Kidney (tissue), 22 donors: ENCODE measurements around the gene PCDHA4. TPM values are rescaled to one million over a fixed set of nuclear protein-coding genes. Genes with fewer than 3 reads are reported as not detected.

Experiments used
- DNase-seq, 5 donors: peaks; one replicate each; pipeline ENCODE4 v3.0.0-alpha.2; 2013 to 2020
- FAIRE-seq: peaks from 2 replicates; lab custom pipeline; 2012; peaks lifted over from hg19 to GRCh38; lab: Jason Lieb, UNC
- H3K27ac ChIP-seq, 2 donors: one replicate each; pipeline ENCODE4 v1.7.0; 2013; ENCODE audit warnings: low read depth in 2 of 2, low read length in 2 of 2, inconsistent platforms in 1 of 2
- H3K27me3 ChIP-seq: one replicate; pipeline ENCODE4 v1.7.1; 2013; ENCODE audit warnings: low read length, inconsistent platforms; ENCODE audit not compliant: control insufficient read depth, insufficient read depth
- H3K36me3 ChIP-seq, 3 donors: one replicate each; pipeline versions ENCODE4 v1.7.0 to v1.7.1; 2013; ENCODE audit warnings: low read length in 3 of 3, control low read depth in 1 of 3, inconsistent platforms in 1 of 3; ENCODE audit not compliant: insufficient read depth in 3 of 3, control insufficient read depth in 2 of 3
- H3K4me1 ChIP-seq, 3 donors: one replicate each; pipeline versions ENCODE4 v1.7.0 to v1.7.1; 2013; ENCODE audit warnings: low read length in 3 of 3, inconsistent platforms in 1 of 3, low read depth in 1 of 3; ENCODE audit not compliant: control insufficient read depth in 2 of 3, insufficient read depth in 2 of 3
- H3K4me3 ChIP-seq, 3 donors: one replicate each; pipeline versions ENCODE4 v1.7.0 to v1.8.1; 2013; ENCODE audit warnings: low read length in 3 of 3, control low read depth in 1 of 3, inconsistent platforms in 1 of 3
- H3K9ac ChIP-seq, 3 donors: one replicate each; pipeline versions ENCODE4 v1.7.0 to v1.7.1; 2013; ENCODE audit warnings: low read length in 3 of 3, control low read depth in 1 of 3, inconsistent platforms in 1 of 3
- H3K9me3 ChIP-seq, 3 donors: one replicate each; pipeline versions ENCODE4 v1.7.0 to v1.7.1; 2013; ENCODE audit warnings: low read length in 3 of 3, control low read depth in 1 of 3, inconsistent platforms in 1 of 3; ENCODE audit not compliant: control insufficient read depth in 2 of 3, insufficient read depth in 1 of 3
- CTCF ChIP-seq: IDR thresholded peaks from 3 replicates; pipeline ENCODE4 v1.5.1; 2012; ENCODE audit warnings: mild to moderate bottlenecking, moderate library complexity, borderline replicate concordance; ENCODE audit not compliant: insufficient read depth; ENCODE audit errors: extremely low read depth
- intact Hi-C: fragments of 100-400 bp; cut with DNase I; formaldehyde crosslinking; loops from one replicate; pipeline ENCODE4 v1.11.1; 2022
- long read RNA-seq, 10 donors: library from polyadenylated mRNA in 1 of 10; unstranded in 1 of 10; transcript quantifications; one replicate each; pipeline ENCODE4 v2.0.0 and lab custom pipeline, GENCODE V29; 2021 to 2026
- polyA plus RNA-seq: library from polyadenylated mRNA; stranded (reverse); fragments of 350-450 nt; fragmentation: Illumina TruSeq; extraction: RNeasy Lipid Tissue Mini Kit (QIAGEN cat#74804); gene quantifications from one replicate; pipeline ENCODE4 v1.2.3, GENCODE V29; 2014; ENCODE audit warnings: low read depth, low replicate concordance; ENCODE audit not compliant: insufficient read depth
- total RNA-seq: library from RNA; stranded (reverse); fragmentation: NEBNext Ultra II Directional; extraction: Animal tissue kit (Norgen Biotek cat#: 25700); gene quantifications from one replicate; pipeline ENCODE4 v1.2.1, GENCODE V29; 2021
- donor health status: control.
- donor health status: control.
- donor health status: control.
- donor health status: control.
- donor health status: control.
- donor health status: DM: yes; HTN: yes; CAD: no.
- donor health status: Normal renal cell carcinoma (clear cell type).

PCDHA4 gene
- 4.1 TPM for total RNA-seq
- 1.1 TPM for polyA plus RNA-seq
- long read RNA-seq, donor 1: 0 reads
- long read RNA-seq, donor 2, full-length matches to known transcripts: 2 of 2 reads
- long read RNA-seq, donor 2, partial matches to known transcripts: 0 of 2 reads
- long read RNA-seq, donor 2, other reads (novel, unspliced or antisense): 0 of 2 reads
- long read RNA-seq, donor 3: 0 reads
- long read RNA-seq, donor 4: 0 reads
- long read RNA-seq, donor 5: 0 reads
- long read RNA-seq, donor 6: 0 reads
- long read RNA-seq, donor 7, partial matches to known transcripts: 0 of 1 reads
- long read RNA-seq, donor 7, other reads (novel, unspliced or antisense): 1 of 1 reads
- long read RNA-seq, donor 8, full-length matches to known transcripts: 3 of 3 reads
- long read RNA-seq, donor 8, partial matches to known transcripts: 0 of 3 reads
- long read RNA-seq, donor 8, other reads (novel, unspliced or antisense): 0 of 3 reads
- long read RNA-seq, donor 9, full-length matches to known transcripts: 9 of 9 reads
- long read RNA-seq, donor 9, partial matches to known transcripts: 0 of 9 reads
- long read RNA-seq, donor 9, other reads (novel, unspliced or antisense): 0 of 9 reads
- long read RNA-seq, donor 10, full-length matches to known transcripts: 1 of 1 reads
- long read RNA-seq, donor 10, partial matches to known transcripts: 0 of 1 reads
- long read RNA-seq, donor 10, other reads (novel, unspliced or antisense): 0 of 1 reads

GRCh38 chr5:140806834-140807775 is at the start of gene PCDHA4:
TSS of gene PCDHA4 (plus strand) at chr5:140807068.
- no peaks in the 10 kb centered on the region for H3K36me3 ChIP-seq
- TF ChIP-seq CTCF: peak; percentile 34
- DNase-seq (peak in 2 of 5 donors; percentile 30 to 73), FAIRE-seq (no peak)
- no peak within 1 kb of the TSS for H3K9ac ChIP-seq
- H3K9me3 ChIP-seq: peaks cover under 1 to 19% (median under 1%) of the 10 kb centered on the region in 3 donors
- H3K27me3 ChIP-seq: peaks cover under 1% of the 10 kb centered on the region
- H3K4me3 ChIP-seq: peak within 1 kb of the TSS in 2 of 3 donors; percentile 46 to 55
- peaks cover 0 to 2% (median 0%) of the 10 kb centered on the region in 3 donors for H3K4me1 ChIP-seq
- H3K27ac ChIP-seq: no peak within 1 kb of the TSS
- intact Hi-C loops: no loop called here

- H3K36me3 ChIP-seq: no peaks in the 10 kb centered on the region
- no peak overlapping the region for H3K4me3 ChIP-seq
- intact Hi-C loops: no loop called here
- no peak for FAIRE-seq
- no peak for DNase-seq
- H3K9ac ChIP-seq: no peak overlapping the region
- no peak for TF ChIP-seq CTCF
- peaks cover 0 to 80% (median 20%) of the 10 kb centered on the region in 3 donors for H3K9me3 ChIP-seq
- no peaks in the 10 kb centered on the region for H3K4me1 ChIP-seq
- H3K27me3 ChIP-seq: no peaks in the 10 kb centered on the region
- H3K27ac ChIP-seq: no peak overlapping the region
Observed at GRCh38 chr5:140764177-140764973, 42.5 kb upstream of the PCDHA4 start.

GRCh38 chr5:140767444-140767843 is 39.4 kb upstream of the PCDHA4 start:
- no peak for FAIRE-seq
- no peak for DNase-seq
- no peaks in the 10 kb centered on the region for H3K4me1 ChIP-seq
- H3K9me3 ChIP-seq: peaks cover 0 to 71% (median 21%) of the 10 kb centered on the region in 3 donors
- intact Hi-C loops: no loop called here
- no peak overlapping the region for H3K27ac ChIP-seq
- no peak overlapping the region for H3K4me3 ChIP-seq
- H3K36me3 ChIP-seq: no peaks in the 10 kb centered on the region
- H3K9ac ChIP-seq: no peak overlapping the region
- no peak for TF ChIP-seq CTCF
- H3K27me3 ChIP-seq: no peaks in the 10 kb centered on the region
